ENCODE results near the gene HES3.

- TF ChIP-seq CTCF (IDR thresholded peaks at IDR 0.05), result no peak
- no peak for TF ChIP-seq POLR2A (IDR thresholded peaks at IDR 0.05)
These were observed 7.3 kb downstream of the HES3 start for GRCh38 chr1:6251233-6251632.

Measured in testis (tissue), 2 donors.